Measurements from ENCODE around the gene SP3.

SP3 gene

GRCh38 chr2:173868406-173868805, 96.8 kb downstream of the SP3 start:
- H3K27ac ChIP-seq (ENCODE audit: low read depth, low read length), result no peak overlapping the region
- no peaks in the 10 kb centered on the region for H3K9me3 ChIP-seq (ENCODE audit: control insufficient read depth, insufficient read depth, low read depth, low read length)
- H3K4me1 ChIP-seq (ENCODE audit: control insufficient read depth, insufficient read depth, low read length), result peaks cover 8% of the 10 kb centered on the region; the same call in 1 of the 2 replicates
- no peak overlapping the region for H3K4me3 ChIP-seq (ENCODE audit: low read depth, low read length)
- no peaks in the 10 kb centered on the region for H3K36me3 ChIP-seq (ENCODE audit: control insufficient read depth, insufficient read depth, low read length)
- H3K27me3 ChIP-seq (ENCODE audit: control insufficient read depth, insufficient read depth, low read length), result no peaks in the 10 kb centered on the region
- H3K9ac ChIP-seq (ENCODE audit: low read length), result no peak overlapping the region

GRCh38 chr2:173866874-173867618, 98.1 kb downstream of the SP3 start:
- no peaks in the 10 kb centered on the region for H3K36me3 ChIP-seq (ENCODE audit: control insufficient read depth, insufficient read depth, low read length)
- H3K9me3 ChIP-seq (ENCODE audit: control insufficient read depth, insufficient read depth, low read depth, low read length), result no peaks in the 10 kb centered on the region
- no peaks in the 10 kb centered on the region for H3K27me3 ChIP-seq (ENCODE audit: control insufficient read depth, insufficient read depth, low read length)
- H3K27ac ChIP-seq (ENCODE audit: low read depth, low read length), result no peak overlapping the region
- no peak overlapping the region for H3K9ac ChIP-seq (ENCODE audit: low read length)
- H3K4me3 ChIP-seq (ENCODE audit: low read depth, low read length), result no peak overlapping the region
- H3K4me1 ChIP-seq (ENCODE audit: control insufficient read depth, insufficient read depth, low read length), result 0 out of 2 replicates have a peak, but pooled peaks cover 4% of the 10 kb centered on the region

- H3K36me3 ChIP-seq (ENCODE audit: control insufficient read depth, insufficient read depth, low read length), result no peaks in the 10 kb centered on the region
- no peaks in the 10 kb centered on the region for H3K27me3 ChIP-seq (ENCODE audit: control insufficient read depth, insufficient read depth, low read length)
- no peak overlapping the region for H3K9ac ChIP-seq (ENCODE audit: low read length)
- H3K9me3 ChIP-seq (ENCODE audit: control insufficient read depth, insufficient read depth, low read depth, low read length), result no peaks in the 10 kb centered on the region
- H3K4me3 ChIP-seq (ENCODE audit: low read depth, low read length), result no peak overlapping the region
- 0 out of 2 replicates have a peak, but pooled peaks cover 4% of the 10 kb centered on the region for H3K4me1 ChIP-seq (ENCODE audit: control insufficient read depth, insufficient read depth, low read length)
- no peak overlapping the region for H3K27ac ChIP-seq (ENCODE audit: low read depth, low read length)
These were observed 99.0 kb downstream of the SP3 start for GRCh38 chr2:173865971-173866873.

GRCh38 chr2:173862612-173863217, 102.5 kb downstream of the SP3 start:
- Histone ChIP-seq H3K9ac (ENCODE audit: low read length) (no peak overlapping the region), H3K9me3 (ENCODE audit: control insufficient read depth, insufficient read depth, low read depth, low read length) (no peaks in the 10 kb centered on the region), H3K4me1 (ENCODE audit: control insufficient read depth, insufficient read depth, low read length) (peaks cover 8% of the 10 kb centered on the region; the same call in 1 of the 2 replicates), H3K27ac (ENCODE audit: low read depth, low read length) (no peak overlapping the region), H3K4me3 (ENCODE audit: low read depth, low read length) (no peak overlapping the region), H3K27me3 (ENCODE audit: control insufficient read depth, insufficient read depth, low read length) (no peaks in the 10 kb centered on the region), H3K36me3 (ENCODE audit: control insufficient read depth, insufficient read depth, low read length) (no peaks in the 10 kb centered on the region)

GRCh38 chr2:173860566-173860965, 104.6 kb downstream of the SP3 start:
- no peak overlapping the region for H3K27ac ChIP-seq (ENCODE audit: low read depth, low read length)
- no peaks in the 10 kb centered on the region for H3K36me3 ChIP-seq (ENCODE audit: control insufficient read depth, insufficient read depth, low read length)
- H3K27me3 ChIP-seq (ENCODE audit: control insufficient read depth, insufficient read depth, low read length), result no peaks in the 10 kb centered on the region
- H3K9me3 ChIP-seq (ENCODE audit: control insufficient read depth, insufficient read depth, low read depth, low read length), result no peaks in the 10 kb centered on the region
- H3K4me3 ChIP-seq (ENCODE audit: low read depth, low read length), result no peak overlapping the region
- H3K9ac ChIP-seq (ENCODE audit: low read length), result no peak overlapping the region
- H3K4me1 ChIP-seq (ENCODE audit: control insufficient read depth, insufficient read depth, low read length), result peaks cover 3% of the 10 kb centered on the region; the same call in 1 of the 2 replicates

GRCh38 chr2:173860082-173860481, 105.1 kb downstream of the SP3 start:
- Histone ChIP-seq H3K4me1 (ENCODE audit: control insufficient read depth, insufficient read depth, low read length) (peaks cover 3% of the 10 kb centered on the region; the same call in 1 of the 2 replicates), H3K4me3 (ENCODE audit: low read depth, low read length) (no peak overlapping the region), H3K9ac (ENCODE audit: low read length) (no peak overlapping the region), H3K36me3 (ENCODE audit: control insufficient read depth, insufficient read depth, low read length) (no peaks in the 10 kb centered on the region), H3K27ac (ENCODE audit: low read depth, low read length) (no peak overlapping the region), H3K9me3 (ENCODE audit: control insufficient read depth, insufficient read depth, low read depth, low read length) (no peaks in the 10 kb centered on the region), H3K27me3 (ENCODE audit: control insufficient read depth, insufficient read depth, low read length) (no peaks in the 10 kb centered on the region)

- no peaks in the 10 kb centered on the region for H3K36me3 ChIP-seq (ENCODE audit: control insufficient read depth, insufficient read depth, low read length)
- H3K9ac ChIP-seq (ENCODE audit: low read length), result no peak overlapping the region
- H3K4me1 ChIP-seq (ENCODE audit: control insufficient read depth, insufficient read depth, low read length), result peaks cover 3% of the 10 kb centered on the region; the same call in 1 of the 2 replicates
- no peak overlapping the region for H3K4me3 ChIP-seq (ENCODE audit: low read depth, low read length)
- no peak overlapping the region for H3K27ac ChIP-seq (ENCODE audit: low read depth, low read length)
- no peaks in the 10 kb centered on the region for H3K27me3 ChIP-seq (ENCODE audit: control insufficient read depth, insufficient read depth, low read length)
- H3K9me3 ChIP-seq (ENCODE audit: control insufficient read depth, insufficient read depth, low read depth, low read length), result no peaks in the 10 kb centered on the region
These were observed 106.9 kb downstream of the SP3 start for GRCh38 chr2:173858291-173858731.
